Measurements from ENCODE around the gene SHC2.

The SHC2 gene

DNA sequence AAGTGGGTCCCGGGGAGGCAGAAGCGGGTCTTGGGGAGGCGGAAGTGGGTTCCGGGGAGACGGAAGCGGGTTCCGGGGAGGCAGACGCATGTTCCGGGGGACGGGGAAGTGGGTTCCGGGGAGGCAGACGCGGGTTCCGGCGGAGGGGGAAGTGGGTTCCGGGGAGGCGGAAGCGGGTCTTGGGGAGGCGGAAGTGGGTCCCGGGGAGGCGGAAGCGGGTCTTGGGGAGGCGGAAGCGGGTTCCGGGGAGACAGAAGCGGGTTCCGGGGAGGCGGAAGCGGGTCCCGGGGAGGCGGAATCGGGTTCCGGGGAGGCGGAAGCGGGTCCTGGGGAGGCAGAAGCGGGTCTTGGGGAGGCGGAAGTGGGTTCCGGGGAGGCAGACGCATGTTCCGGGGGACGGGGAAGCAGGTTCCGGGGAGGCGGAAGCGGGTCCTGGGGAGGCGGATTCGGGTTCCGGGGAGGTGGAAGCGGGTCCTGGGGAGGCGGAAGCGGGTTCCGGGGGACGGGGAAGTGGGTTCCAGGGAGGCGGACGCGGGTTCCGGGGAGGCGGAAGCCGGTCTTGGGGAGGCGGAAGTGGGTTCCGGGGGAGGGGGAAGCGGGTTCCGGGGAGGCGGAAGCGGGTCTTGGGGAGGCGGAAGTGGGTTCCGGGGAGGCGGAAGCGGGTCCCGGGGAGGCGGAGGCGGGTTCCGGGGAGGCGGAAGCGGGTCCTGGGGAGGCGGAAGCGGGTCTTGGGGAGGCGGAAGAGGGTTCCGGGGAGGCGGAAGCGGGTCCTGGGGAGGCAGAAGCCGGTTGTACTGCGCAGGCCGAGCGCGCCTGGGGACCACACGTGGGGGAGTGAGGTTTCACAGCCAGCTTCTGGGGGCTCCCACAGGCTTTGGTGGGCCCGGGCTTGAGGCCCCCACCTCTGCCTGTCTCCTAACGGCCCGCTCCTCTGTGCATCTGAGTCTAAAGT lies 2.5 kb downstream of the SHC2 start:
- H3K4me3 ChIP-seq (replicated peaks in 1 of 2; ENCODE audit: low read depth in 2 of 2, low read length in 2 of 2) = no peak overlapping the region
- DNase-seq (ENCODE audit: low read depth in 2 of 2) = no peak
- TF ChIP-seq, protein P1, sequence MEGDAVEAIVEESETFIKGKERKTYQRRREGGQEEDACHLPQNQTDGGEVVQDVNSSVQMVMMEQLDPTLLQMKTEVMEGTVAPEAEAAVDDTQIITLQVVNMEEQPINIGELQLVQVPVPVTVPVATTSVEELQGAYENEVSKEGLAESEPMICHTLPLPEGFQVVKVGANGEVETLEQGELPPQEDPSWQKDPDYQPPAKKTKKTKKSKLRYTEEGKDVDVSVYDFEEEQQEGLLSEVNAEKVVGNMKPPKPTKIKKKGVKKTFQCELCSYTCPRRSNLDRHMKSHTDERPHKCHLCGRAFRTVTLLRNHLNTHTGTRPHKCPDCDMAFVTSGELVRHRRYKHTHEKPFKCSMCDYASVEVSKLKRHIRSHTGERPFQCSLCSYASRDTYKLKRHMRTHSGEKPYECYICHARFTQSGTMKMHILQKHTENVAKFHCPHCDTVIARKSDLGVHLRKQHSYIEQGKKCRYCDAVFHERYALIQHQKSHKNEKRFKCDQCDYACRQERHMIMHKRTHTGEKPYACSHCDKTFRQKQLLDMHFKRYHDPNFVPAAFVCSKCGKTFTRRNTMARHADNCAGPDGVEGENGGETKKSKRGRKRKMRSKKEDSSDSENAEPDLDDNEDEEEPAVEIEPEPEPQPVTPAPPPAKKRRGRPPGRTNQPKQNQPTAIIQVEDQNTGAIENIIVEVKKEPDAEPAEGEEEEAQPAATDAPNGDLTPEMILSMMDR (IDR thresholded peaks at IDR 0.05; ENCODE audit: low read depth, low read length) = no peak

DNA sequence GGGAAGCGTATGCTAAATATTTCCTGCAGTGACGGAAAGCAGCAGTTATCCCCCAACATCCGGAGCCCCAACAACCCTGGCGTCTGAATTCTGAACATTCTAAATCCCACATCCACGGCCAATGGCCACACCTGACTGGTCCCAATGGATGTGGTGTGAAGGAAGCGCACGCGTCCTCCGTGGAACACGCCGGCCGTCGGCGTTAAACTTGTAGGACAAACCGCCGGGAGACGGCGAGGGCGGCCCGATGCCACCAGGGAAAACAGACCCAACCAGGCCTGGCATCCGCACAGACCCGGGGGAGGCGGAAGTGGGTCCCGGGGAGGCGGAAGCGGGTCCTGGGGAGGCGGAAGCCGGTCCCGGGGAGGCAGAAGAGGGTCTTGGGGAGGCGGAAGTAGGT lies 3.2 kb downstream of the SHC2 start:
- no peak for DNase-seq (ENCODE audit: low read depth in 2 of 2)
- no peak overlapping the region for H3K4me3 ChIP-seq (replicated peaks in 1 of 2; ENCODE audit: low read depth in 2 of 2, low read length in 2 of 2)
- TF ChIP-seq, protein P1 (IDR thresholded peaks at IDR 0.05; ENCODE audit: low read depth, low read length) = no peak

DNA sequence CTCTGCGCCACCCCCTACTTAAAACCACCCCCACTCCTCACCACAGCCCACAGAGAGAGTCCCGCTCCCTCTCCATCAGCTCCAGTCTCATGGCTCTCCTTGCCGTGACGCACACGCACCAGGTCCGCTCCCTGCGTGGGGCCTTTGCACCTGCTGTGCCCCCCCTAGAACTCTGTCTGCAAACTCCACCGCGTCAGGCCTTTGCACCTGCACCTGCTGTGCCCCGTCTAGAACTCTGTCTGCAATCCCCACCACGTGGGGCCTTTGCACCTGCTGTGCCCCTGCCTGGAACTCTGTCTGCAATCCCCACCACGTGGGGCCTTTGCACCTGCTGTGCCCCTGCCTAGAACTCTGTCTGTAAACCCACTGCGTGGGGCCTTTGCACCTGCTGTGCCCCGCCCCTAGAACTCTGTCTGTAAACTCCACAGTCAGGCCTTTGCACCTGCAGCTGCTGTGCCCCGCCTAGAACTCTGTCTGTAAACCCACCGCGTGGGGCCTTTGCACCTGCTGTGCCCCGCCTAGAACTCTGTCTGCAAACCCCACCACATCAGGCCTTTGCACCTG lies 4.2 kb downstream of the SHC2 start:
- DNase-seq (ENCODE audit: low read depth in 2 of 2) = no peak
- no peak overlapping the region for H3K4me3 ChIP-seq (replicated peaks in 1 of 2; ENCODE audit: low read depth in 2 of 2, low read length in 2 of 2)
- TF ChIP-seq, protein P1 (IDR thresholded peaks at IDR 0.05; ENCODE audit: low read depth, low read length) = no peak

DNA sequence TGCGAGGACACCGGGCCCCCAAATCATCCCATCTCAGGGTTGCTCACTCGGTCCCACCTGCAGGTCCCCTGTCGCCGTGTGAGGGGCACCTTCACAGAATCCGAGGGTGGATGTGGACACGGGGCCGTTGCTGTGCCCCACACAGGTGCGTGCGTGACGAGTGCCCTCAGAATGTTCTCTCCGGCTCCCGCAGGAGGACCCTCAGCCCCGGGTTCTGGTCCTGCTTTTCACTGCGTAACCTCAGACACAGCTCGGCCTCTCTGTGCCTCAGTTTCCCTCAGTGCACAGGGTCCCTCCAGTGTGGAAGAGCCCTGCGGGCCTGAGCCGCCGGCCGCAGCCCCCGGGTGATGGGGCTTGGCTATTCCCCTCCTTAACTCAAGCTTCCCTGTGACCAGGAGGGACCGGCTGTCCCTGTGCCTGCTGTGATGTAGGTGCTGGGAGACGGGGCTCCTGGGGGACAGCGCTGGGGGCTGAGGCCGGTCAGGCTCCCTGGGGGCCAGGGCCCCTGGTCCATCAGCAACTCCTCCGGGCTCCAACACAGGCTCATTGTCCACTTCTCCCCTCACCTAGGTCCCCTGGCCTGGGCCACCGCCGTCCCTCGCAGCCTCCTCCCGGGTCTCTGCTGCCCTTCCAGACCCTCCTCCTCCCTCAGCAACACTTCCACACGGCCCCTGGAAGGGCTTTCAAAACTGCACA lies 4.8 kb downstream of the SHC2 start:
- no peak for DNase-seq (ENCODE audit: low read depth in 2 of 2)
- H3K4me3 ChIP-seq (replicated peaks in 1 of 2; ENCODE audit: low read depth in 2 of 2, low read length in 2 of 2) = no peak overlapping the region
- TF ChIP-seq, protein P1 (IDR thresholded peaks at IDR 0.05; ENCODE audit: low read depth, low read length) = no peak

DNA sequence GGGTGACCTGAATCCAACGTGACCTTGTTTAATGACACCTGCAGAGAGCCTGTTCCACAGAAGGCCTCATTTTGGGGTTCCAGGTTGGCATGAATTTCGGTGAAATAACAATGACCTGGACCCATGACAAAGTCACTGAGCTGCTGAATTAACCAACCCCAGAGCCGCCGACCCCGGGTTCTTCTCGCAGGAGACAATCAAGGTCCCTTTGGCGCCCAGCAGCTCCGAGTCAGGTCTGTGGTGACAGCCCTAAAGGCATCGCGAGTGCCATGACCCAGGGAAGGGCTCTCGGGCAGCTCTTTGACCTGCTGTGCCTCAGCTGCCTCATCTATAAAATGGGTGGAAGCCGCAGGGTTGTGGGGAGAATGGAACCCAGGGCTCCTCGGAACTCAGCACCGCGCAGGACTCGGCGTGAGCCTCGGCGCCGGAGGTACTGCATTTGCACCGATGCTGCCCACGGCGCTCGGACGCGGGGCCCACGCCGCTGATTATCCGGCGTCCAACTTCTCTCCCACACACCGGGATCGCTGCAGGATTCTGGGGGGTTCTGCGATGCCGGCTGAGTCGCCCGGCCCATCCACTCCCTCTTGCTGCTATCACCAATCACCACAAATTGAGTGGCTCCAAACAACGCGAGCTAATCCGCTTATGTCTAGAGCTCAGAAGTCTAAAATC lies 5.7 kb downstream of the SHC2 start:
- DNase-seq (ENCODE audit: low read depth in 2 of 2) = no peak
- TF ChIP-seq, protein P1 (IDR thresholded peaks at IDR 0.05; ENCODE audit: low read depth, low read length) = no peak
- no peak overlapping the region for H3K4me3 ChIP-seq (replicated peaks in 1 of 2; ENCODE audit: low read depth in 2 of 2, low read length in 2 of 2)

DNA sequence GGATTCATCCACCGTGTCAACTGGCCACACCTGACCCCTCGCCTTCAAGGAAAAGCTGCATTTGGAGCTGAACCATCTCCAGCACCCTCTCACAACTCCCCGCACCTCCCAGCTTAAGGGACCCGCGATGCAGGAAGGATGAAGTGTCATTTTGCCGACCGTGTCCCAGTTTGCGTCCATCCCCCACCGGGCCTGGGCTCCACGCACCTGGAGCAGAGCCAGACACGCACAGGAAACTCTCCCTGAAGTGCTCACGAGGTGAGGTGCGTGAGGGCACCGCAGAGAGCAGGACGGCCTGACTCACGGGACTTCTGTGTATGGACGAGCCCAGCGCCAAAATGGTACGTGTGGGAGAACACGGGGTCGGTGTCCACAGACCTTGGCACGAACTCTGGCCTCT lies 7.2 kb downstream of the SHC2 start:
- DNase-seq (ENCODE audit: low read depth in 2 of 2) = no peak
- TF ChIP-seq, protein P1 (IDR thresholded peaks at IDR 0.05; ENCODE audit: low read depth, low read length) = no peak
- no peak overlapping the region for H3K4me3 ChIP-seq (replicated peaks in 1 of 2; ENCODE audit: low read depth in 2 of 2, low read length in 2 of 2)

Data from cardiac fibroblast (primary cell).